HCT116 (cell line): ENCODE results near the gene CRYGN. TPM values are rescaled to one million over a fixed set of nuclear protein-coding genes. Genes with fewer than 3 reads are reported as not detected.

Source experiments
- ATAC-seq: fragments of 200-7000 bp; cut with Tn5 transposase; 2 replicates; pipeline ENCODE4 v1.9.1; 2020; ENCODE audit warnings: mild to moderate bottlenecking, moderate library complexity
- BruUV-seq: library from RNA; stranded (reverse); fragments of 400-500 nt; replicated peaks from 2 replicates; lab custom pipeline; 2021; lab: Mats Ljungman, UMichigan
- CTCF ChIA-PET: fragments of 300-600 bp; sonication (Branson Sonifier 250); formaldehyde crosslinking; loops from one replicate; lab custom pipeline; 2021; ENCODE audit warnings: antibody characterized with exemption; lab: Charles Lee
- POLR2A ChIA-PET: fragments of 300-600, 350-600 bp; sonication (Branson Sonifier 250); formaldehyde crosslinking; loops from one replicate; lab custom pipeline; 2021; ENCODE audit warnings: antibody characterized with exemption; lab: Charles Lee
- RAD21 ChIA-PET, 2 experiments: fragments of 300-600 bp; sonication (Branson Sonifier 250); formaldehyde crosslinking; loops; one replicate each; lab custom pipeline; 2023; ENCODE audit warnings: low total read pairs in 2 of 2; ENCODE audit not compliant: uncharacterized antibody in 2 of 2, unreplicated experiment in 2 of 2, low non-redundant PET in 1 of 2; lab: Charles Lee
- DNase-seq: peaks from one replicate; pipeline ENCODE4 v3.0.0-alpha.2; 2010; ENCODE audit warnings: low read depth, low spot score
- H2AFZ ChIP-seq: fragments of 200-600 bp; shearing (Covaris generic), sonication (generic); 2 replicates; pipeline ENCODE4 v1.6.1; 2017; ENCODE audit warnings: low read depth, mixed run types, mixed read lengths, antibody characterized with exemption, low read length; ENCODE audit not compliant: poor library complexity, severe bottlenecking
- H3K27ac ChIP-seq: 2 replicates; pipeline ENCODE4 v1.5.1; 2012; ENCODE audit warnings: low read depth, low read length
- H3K27me3 ChIP-seq: fragments of 200-600 bp; sonication (generic); 2 replicates; pipeline ENCODE4 v1.6.1; 2016; ENCODE audit warnings: mixed run types, low read length, mixed read lengths; ENCODE audit not compliant: insufficient read depth
- H3K36me3 ChIP-seq, 2 experiments: fragments of 200-500 bp in 1 of 2; fragments of 200-600 bp in 1 of 2; sonication (Bioruptor generic) in 1 of 2; sonication (generic) in 1 of 2; 2 replicates each; pipeline versions ENCODE4 v1.5.1 to v1.6.1; 2014 to 2016; ENCODE audit warnings: low read length in 2 of 2, inconsistent platforms in 1 of 2, mixed read lengths in 1 of 2, mixed run types in 1 of 2; ENCODE audit not compliant: insufficient read depth in 2 of 2, control insufficient read depth in 1 of 2
- H3K4me1 ChIP-seq, 2 experiments: fragments of 200-600 bp in 1 of 2; sonication (generic) in 1 of 2; 2 replicates each; pipeline versions ENCODE4 v1.5.1 to v1.6.1; 2012 to 2017; ENCODE audit warnings: low read length in 2 of 2, inconsistent platforms in 1 of 2, mild to moderate bottlenecking in 1 of 2, mixed read lengths in 1 of 2, mixed run types in 1 of 2, moderate library complexity in 1 of 2; ENCODE audit not compliant: insufficient read depth in 2 of 2, control insufficient read depth in 1 of 2
- H3K4me2 ChIP-seq: fragments of 200-600 bp; sonication (generic); 2 replicates; pipeline ENCODE4 v1.6.1; 2017; ENCODE audit warnings: mixed run types, low read length, mixed read lengths
- H3K4me3 ChIP-seq, 2 experiments: fragments of 200-600 bp in 1 of 2; sonication (generic) in 1 of 2; replicated peaks in 1 of 2; 2 replicates each; pipeline ENCODE4 v1.5.1; 2011 to 2016; ENCODE audit warnings: low read length in 2 of 2, control low read depth in 1 of 2, low read depth in 1 of 2, mild to moderate bottlenecking in 1 of 2, mixed read lengths in 1 of 2, mixed run types in 1 of 2
- H3K79me2 ChIP-seq: fragments of 200-600 bp; sonication (generic); 2 replicates; pipeline ENCODE4 v1.6.1; 2017; ENCODE audit warnings: mild to moderate bottlenecking, mixed run types, low read length, moderate library complexity, mixed read lengths; ENCODE audit not compliant: insufficient read depth
- H3K9ac ChIP-seq: fragments of 200-600 bp; sonication (generic); 2 replicates; pipeline ENCODE4 v1.6.1; 2016; ENCODE audit warnings: low read length, mixed read lengths
- H3K9me2 ChIP-seq: fragments of 200-600 bp; sonication (generic), shearing (Covaris generic); 2 replicates; pipeline ENCODE4 v1.6.1; 2017; ENCODE audit warnings: mixed run types, mild to moderate bottlenecking, moderate library complexity; ENCODE audit not compliant: insufficient read depth
- H3K9me3 ChIP-seq, 2 experiments: fragments of 200-500 bp in 1 of 2; fragments of 200-600 bp in 1 of 2; sonication (Bioruptor generic) in 1 of 2; sonication (generic) in 1 of 2; 2 replicates each; pipeline ENCODE4 v1.6.1; 2014 to 2017; ENCODE audit warnings: low read length in 2 of 2, mixed read lengths in 2 of 2, inconsistent platforms in 1 of 2, low read depth in 1 of 2, mild to moderate bottlenecking in 1 of 2, mixed run types in 1 of 2, moderate library complexity in 1 of 2; ENCODE audit not compliant: control insufficient read depth in 1 of 2, insufficient read depth in 1 of 2
- H4K20me1 ChIP-seq: fragments of 200-600 bp; sonication (generic), shearing (Covaris generic); 2 replicates; pipeline ENCODE4 v1.6.1; 2017; ENCODE audit warnings: mixed run types, mild to moderate bottlenecking, moderate library complexity; ENCODE audit not compliant: insufficient read depth
- EZH2phosphoT487 ChIP-seq: fragments of 200-600 bp; IDR thresholded peaks from 2 replicates; pipeline ENCODE4 v1.6.1; 2018; ENCODE audit warnings: antibody characterized with exemption, borderline replicate concordance
- RAD21 ChIP-seq: IDR thresholded peaks from 2 replicates; pipeline ENCODE4 v1.6.1; 2012; ENCODE audit warnings: low read depth, mild to moderate bottlenecking
- REST ChIP-seq: IDR thresholded peaks from 2 replicates; pipeline ENCODE4 v1.6.1; 2012; ENCODE audit warnings: low read depth
- SIN3A ChIP-seq: IDR thresholded peaks from 2 replicates; pipeline ENCODE4 v1.6.1; 2012; ENCODE audit warnings: low read depth
- YY1 ChIP-seq: IDR thresholded peaks from 2 replicates; pipeline ENCODE4 v1.6.1; 2011; ENCODE audit warnings: low read length, low read depth, moderate library complexity, mild to moderate bottlenecking; ENCODE audit not compliant: insufficient replicate concordance; ENCODE audit errors: extremely low read depth
- ZBTB33 ChIP-seq: IDR thresholded peaks from 2 replicates; pipeline ENCODE4 v1.6.1; 2011; ENCODE audit warnings: mild to moderate bottlenecking, low read length, moderate library complexity; ENCODE audit not compliant: insufficient replicate concordance; ENCODE audit errors: extremely low read depth
- ZNF274 ChIP-seq: fragments of 200-500 bp; sonication (Bioruptor generic); IDR thresholded peaks from 2 replicates; pipeline ENCODE4 v1.6.1; 2014; ENCODE audit warnings: mild to moderate bottlenecking, low read depth, low read length, inconsistent platforms
- intact Hi-C: fragments of 100-400 bp; cut with micrococcal nuclease; formaldehyde crosslinking; loops from 2 replicates; pipeline ENCODE4 v1.10.0; 2022
- total RNA-seq: library from RNA; stranded (reverse); gene quantifications from one replicate; pipeline ENCODE4 v1.2.1, GENCODE V29; 2021; ENCODE audit not compliant: unreplicated experiment

The CRYGN gene
- total RNA-seq, 1 experiment from 2014 or later, result not detected

GRCh38 chr7:151400626-151401315 is 39.2 kb downstream of the CRYGN start:
- no peak overlapping the region for H3K27ac ChIP-seq

GRCh38 chr7:151399906-151400305 is 40.0 kb downstream of the CRYGN start:
- no peak for DNase-seq
- H3K9me2 ChIP-seq, result no peaks in the 10 kb centered on the region
- H3K79me2 ChIP-seq, result no peaks in the 10 kb centered on the region
- ChIA-PET CTCF (no interaction called here), RAD21 (no interaction called here)
- ATAC-seq, result no peak
- H4K20me1 ChIP-seq, result no peaks in the 10 kb centered on the region
- H3K27ac ChIP-seq, result no peak overlapping the region
- no peaks in the 10 kb centered on the region for H3K9me3 ChIP-seq
- H3K27me3 ChIP-seq, result no peaks in the 10 kb centered on the region
- H3K9ac ChIP-seq, result no peak overlapping the region
- H3K4me3 ChIP-seq, result no peak overlapping the region
- H2AFZ ChIP-seq, result no peak overlapping the region
- intact Hi-C loops, result no loop called here
- TF ChIP-seq EZH2phosphoT487 (no peak), YY1 (no peak), SIN3A (no peak), RAD21 (no peak), REST (no peak), ZBTB33 (no peak), ZNF274 (no peak)
- TF ChIP-seq, all 23 proteins: peak for 0
- Histone ChIP-seq H3K4me1 (peaks cover 26 to 32% of the 10 kb centered on the region in 2 experiments), H3K4me2 (no peak overlapping the region), H3K36me3 (no peaks in the 10 kb centered on the region)
- POLR2A ChIA-PET, result no interaction called here
- BruUV-seq, result no TSS peak

More at GRCh38 chr7:151400626-151401315, 39.2 kb downstream of the CRYGN start:
- TF ChIP-seq RAD21, result no peak
- DNase-seq (no peak), ATAC-seq (no peak)
- RAD21 ChIA-PET, result no interaction called here
- Histone ChIP-seq H3K4me3 (no peak overlapping the region), H3K79me2 (no peaks in the 10 kb centered on the region), H3K27me3 (no peaks in the 10 kb centered on the region), H2AFZ (no peak overlapping the region), H3K9me2 (no peaks in the 10 kb centered on the region), H3K9ac (no peak overlapping the region), H3K36me3 (no peaks in the 10 kb centered on the region), H3K4me1 (peaks cover 29 to 37% of the 10 kb centered on the region in 2 experiments), H4K20me1 (no peaks in the 10 kb centered on the region), H3K9me3 (no peaks in the 10 kb centered on the region), H3K4me2 (no peak overlapping the region)
- BruUV-seq, result no TSS peak
- intact Hi-C loops, result no loop called here
- CTCF ChIA-PET, result no interaction called here
- POLR2A ChIA-PET, result no interaction called here
